Common myeloid progenitor, CD34-positive (primary cell): ENCODE measurements around the gene SPPL2A.

Experiments used
- CTCF ChIA-PET: fragments of 350-600 bp; sonication (Branson Sonifier 250); formaldehyde crosslinking; loops from one replicate; lab custom pipeline; 2021; ENCODE audit warnings: antibody characterized with exemption; lab: Charles Lee
- POLR2A ChIA-PET: fragments of 350-600 bp; sonication (Branson Sonifier 250); formaldehyde crosslinking; loops from one replicate; lab custom pipeline; 2021; ENCODE audit warnings: antibody characterized with exemption; lab: Charles Lee
- DNase-seq, 3 donors: peaks; one replicate each; pipeline versions ENCODE4 v3.0.0 to v3.0.0-alpha.2; 2013
- H3K27ac ChIP-seq, 2 experiments: 1 replicate in 1 of 2; 2 replicates in 1 of 2; pipeline ENCODE4 v1.7.0; 2013; ENCODE audit warnings: inconsistent platforms in 2 of 2, low read length in 2 of 2, mild to moderate bottlenecking in 2 of 2, low read depth in 1 of 2, moderate library complexity in 1 of 2; ENCODE audit not compliant: severe bottlenecking in 2 of 2, insufficient read depth in 1 of 2, poor library complexity in 1 of 2
- H3K27me3 ChIP-seq, 5 experiments: replicated peaks in 2 of 5; 1 replicate in 3 of 5; 2 replicates in 2 of 5; pipeline versions ENCODE4 v1.6.1 to v1.7.0; 2013; ENCODE audit warnings: low read length in 4 of 5, mild to moderate bottlenecking in 2 of 5, moderate library complexity in 2 of 5, inconsistent platforms in 1 of 5; ENCODE audit not compliant: insufficient read depth in 5 of 5, control insufficient read depth in 4 of 5
- H3K36me3 ChIP-seq, 4 experiments: 1 replicate in 2 of 4; 2 replicates in 2 of 4; pipeline versions ENCODE4 v1.6.1 to v1.7.0; 2013; ENCODE audit warnings: low read length in 3 of 4, control low read depth in 1 of 4, mild to moderate bottlenecking in 1 of 4; ENCODE audit not compliant: control insufficient read depth in 4 of 4, insufficient read depth in 4 of 4
- H3K4me1 ChIP-seq, 4 experiments: 1 replicate in 3 of 4; 2 replicates in 1 of 4; pipeline versions ENCODE4 v1.6.1 to v1.7.1; 2013; ENCODE audit warnings: low read length in 3 of 4, mild to moderate bottlenecking in 3 of 4, control low read depth in 1 of 4, inconsistent platforms in 1 of 4, moderate library complexity in 1 of 4; ENCODE audit not compliant: control insufficient read depth in 4 of 4, insufficient read depth in 4 of 4; ENCODE audit errors: control extremely low read depth in 1 of 4
- H3K4me3 ChIP-seq, 7 experiments: 1 replicate in 4 of 7; 2 replicates in 3 of 7; pipeline versions ENCODE4 v1.5.1 to v1.7.0; 2013; ENCODE audit warnings: mild to moderate bottlenecking in 7 of 7, low read length in 6 of 7, moderate library complexity in 6 of 7, inconsistent platforms in 2 of 7, low read depth in 2 of 7, control low read depth in 1 of 7; ENCODE audit not compliant: insufficient read depth in 4 of 7, control insufficient read depth in 1 of 7; ENCODE audit errors: extremely low read depth in 1 of 7
- H3K9me3 ChIP-seq, 5 experiments: 1 replicate in 4 of 5; 2 replicates in 1 of 5; pipeline versions ENCODE4 v1.6.1 to v1.7.1; 2013; ENCODE audit warnings: low read length in 4 of 5, mild to moderate bottlenecking in 2 of 5, inconsistent platforms in 1 of 5, low read depth in 1 of 5, moderate library complexity in 1 of 5; ENCODE audit not compliant: control insufficient read depth in 4 of 5, insufficient read depth in 2 of 5; ENCODE audit errors: control extremely low read depth in 1 of 5
- WGBS: methylation state at CpG from one replicate; pipeline ENCODE4 v1.1.5; 2013; ENCODE audit not compliant: insufficient coverage; 5-methylcytosine and 5-hydroxymethylcytosine counted together

The SPPL2A gene

DNA sequence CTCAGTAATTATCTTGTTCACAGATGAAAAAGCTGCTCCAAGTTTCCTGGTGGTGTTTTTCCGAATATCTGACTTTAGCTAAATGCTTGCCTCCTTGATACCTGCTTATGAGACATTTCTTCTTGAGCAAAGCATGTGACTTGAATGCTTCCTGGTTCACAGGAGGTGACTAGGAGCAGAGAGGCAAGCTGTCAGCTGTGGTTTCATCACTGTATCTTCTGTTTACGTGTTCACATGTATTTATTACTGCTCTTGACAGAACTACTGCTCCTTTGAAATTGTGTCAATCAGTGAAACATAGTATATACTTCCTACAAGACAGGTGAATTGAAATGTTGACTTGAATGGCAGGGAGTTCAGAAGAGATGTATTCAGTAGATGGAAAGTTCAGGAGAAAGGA lies 8.9 kb upstream of the SPPL2A start:
- CTCF ChIA-PET: no interaction called here
- Histone ChIP-seq H3K36me3 (no peaks in the 10 kb centered on the region), H3K27ac (no peak overlapping the region), H3K9me3 (no peaks in the 10 kb centered on the region), H3K4me3 (no peak overlapping the region), H3K4me1 (peaks cover 0 to 2% (median 0%) of the 10 kb centered on the region in 4 experiments), H3K27me3 (peaks cover 0 to 2% (median 0%) of the 10 kb centered on the region in 5 experiments)
- 100% methylated on average over 1 of the region's 2 CpGs for WGBS
- POLR2A ChIA-PET: no interaction called here
- peak in 2 of 3 donors; percentile 17 to 56 for DNase-seq

DNA sequence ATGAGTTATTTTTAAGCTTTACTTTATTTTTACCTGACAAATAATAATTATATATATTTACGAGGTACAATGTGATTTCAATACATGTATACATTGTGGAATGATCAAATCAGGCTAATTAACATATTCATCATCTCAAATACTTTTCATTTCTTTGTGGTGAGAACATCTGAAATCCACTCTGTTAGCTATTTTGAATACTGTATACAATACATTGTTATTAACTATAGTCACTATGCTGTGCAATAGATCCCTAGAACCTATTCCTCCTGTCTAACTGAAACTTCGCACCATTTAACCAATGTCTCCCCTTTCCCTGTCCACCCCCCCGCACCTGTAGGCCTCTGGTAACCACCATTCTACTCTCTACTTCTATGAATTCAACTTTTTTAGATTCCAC lies 7.9 kb upstream of the SPPL2A start:
- CTCF ChIA-PET: no interaction called here

DNA sequence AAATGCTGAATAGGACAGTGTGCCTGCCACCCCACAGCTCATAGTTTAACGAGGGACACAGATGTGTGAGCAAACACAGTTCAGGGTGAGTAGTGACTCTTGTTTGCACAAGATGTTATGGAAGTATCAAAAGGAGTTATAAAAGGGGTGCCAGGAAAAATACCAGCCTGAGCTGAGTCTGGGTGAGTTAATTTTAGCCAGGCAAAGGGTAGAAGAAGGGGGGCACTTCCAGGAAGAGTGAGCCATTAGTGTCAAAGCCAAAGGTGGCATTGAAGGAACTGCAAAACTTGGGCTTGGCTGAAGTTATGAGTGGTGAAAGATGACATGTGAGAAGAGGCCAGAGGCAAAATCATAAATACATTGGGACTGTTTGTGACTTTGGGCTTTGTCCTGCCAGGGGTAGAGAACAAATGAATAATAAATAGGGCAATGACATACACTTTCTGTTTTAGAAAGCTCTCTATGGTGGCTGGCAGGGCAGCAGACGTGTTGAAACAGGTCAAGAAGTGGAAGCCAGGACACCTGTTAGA lies 1.9 kb upstream of the SPPL2A start:
- Histone ChIP-seq H3K4me3 (no peak overlapping the region), H3K9me3 (no peaks in the 10 kb centered on the region), H3K27ac (no peak overlapping the region), H3K4me1 (peaks cover 0 to 20% (median 12%) of the 10 kb centered on the region in 4 experiments), H3K36me3 (no peaks in the 10 kb centered on the region), H3K27me3 (peaks cover 0 to 2% (median 0%) of the 10 kb centered on the region in 5 experiments)
- WGBS: 100% methylated on average over 2 of the region's 2 CpGs
- no peak for DNase-seq
- POLR2A ChIA-PET: no interaction called here
- CTCF ChIA-PET: interaction anchor here (0.7 to 0.9 kb wide), 2 partner anchors 74 to 108 kb away, joined by 3 read pairs; no protein-coding TSS in a partner anchor

More for the DNA sequence above, 7.9 kb upstream of the SPPL2A start:
- no CpG with 5 or more reads among the region's 3 CpGs for WGBS
- POLR2A ChIA-PET: no interaction called here
- DNase-seq: no peak
- no peak overlapping the region for H3K27ac ChIP-seq
- H3K4me3 ChIP-seq: no peak overlapping the region
- H3K27me3 ChIP-seq: peaks cover 0 to 2% (median 0%) of the 10 kb centered on the region in 5 experiments
- H3K36me3 ChIP-seq: no peaks in the 10 kb centered on the region
- H3K9me3 ChIP-seq: no peaks in the 10 kb centered on the region
- H3K4me1 ChIP-seq: peaks cover 0 to 2% (median 0%) of the 10 kb centered on the region in 4 experiments

DNA sequence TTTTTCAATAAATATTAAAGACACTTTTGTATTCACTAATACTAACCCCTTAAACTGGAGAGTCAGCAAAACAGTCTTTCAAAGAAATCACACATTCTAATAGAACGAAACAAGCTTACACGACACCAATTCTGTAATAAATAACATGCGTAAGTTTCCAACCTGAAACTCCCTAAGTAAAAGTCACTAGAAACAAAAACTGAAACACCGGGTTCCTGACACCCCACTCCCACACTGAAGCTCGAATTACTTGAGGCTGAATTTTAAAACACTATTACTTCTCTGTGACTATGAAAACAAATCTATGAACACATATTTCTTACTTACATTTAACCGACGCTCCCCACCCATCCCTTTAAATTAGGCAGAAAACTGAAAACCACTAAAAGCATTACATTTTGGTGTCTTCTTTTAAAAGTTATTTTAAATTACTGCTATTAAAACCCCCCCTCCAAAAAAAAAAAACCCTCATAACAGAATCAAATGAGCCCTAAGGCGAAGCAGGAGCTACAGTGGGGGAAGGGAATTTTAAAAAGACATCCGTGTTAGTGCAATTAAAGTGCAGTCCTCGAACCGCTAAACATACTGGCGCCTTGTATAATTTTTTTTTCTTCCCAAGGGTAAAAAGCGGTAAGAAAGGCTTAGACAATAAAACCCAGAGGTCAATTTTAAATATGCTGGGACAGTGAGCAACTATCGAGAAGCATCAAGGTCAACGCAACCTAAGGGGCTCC lies 878 bp downstream of the SPPL2A start:
- CTCF ChIA-PET: interaction anchor here (1.3 kb wide), 1 partner anchor 13 kb away, joined by 4 read pairs; no protein-coding TSS in a partner anchor
- POLR2A ChIA-PET: no interaction called here
- 0% methylated on average over 10 of the region's 15 CpGs for WGBS
- Histone ChIP-seq H3K4me1 (peaks cover 0 to 20% (median 12%) of the 10 kb centered on the region in 4 experiments), H3K27ac (peak overlapping the region; percentile 62 to 87), H3K36me3 (no peaks in the 10 kb centered on the region), H3K27me3 (no peaks in the 10 kb centered on the region), H3K9me3 (no peaks in the 10 kb centered on the region), H3K4me3 (peak overlapping the region; percentile 82 to 98 (median 93))
- DNase-seq: peak; percentile 13 to 67 (median 46)

DNA sequence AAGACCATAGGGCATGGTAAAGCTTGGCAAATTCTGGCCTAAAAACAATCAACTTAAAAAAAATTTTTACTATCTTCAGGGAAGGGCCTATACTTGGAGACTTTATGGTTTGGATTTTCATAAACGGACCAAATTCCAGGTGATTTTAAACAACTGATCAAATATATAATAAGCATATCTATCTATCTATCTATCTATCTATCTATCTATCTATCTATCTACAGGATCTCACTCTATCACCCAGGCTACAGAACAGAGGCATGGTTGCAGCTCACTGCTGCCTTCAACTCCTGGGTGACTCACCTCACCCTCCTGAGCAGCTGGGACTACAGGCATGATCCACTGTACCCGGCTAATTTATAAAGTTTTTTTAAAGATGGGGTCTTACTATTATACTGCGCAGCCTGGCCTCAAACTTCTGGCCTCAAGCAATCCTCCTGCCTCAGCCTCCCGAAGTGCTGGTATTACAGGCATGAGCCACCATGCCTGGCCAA lies 6.7 kb downstream of the SPPL2A start:
- CTCF ChIA-PET: no interaction called here
- peaks cover 0 to 4% (median 2%) of the 10 kb centered on the region in 4 experiments for H3K4me1 ChIP-seq
- H3K27ac ChIP-seq: no peak overlapping the region
- 96% methylated on average over 3 of the region's 4 CpGs for WGBS
- H3K27me3 ChIP-seq: no peaks in the 10 kb centered on the region
- H3K36me3 ChIP-seq: no peaks in the 10 kb centered on the region
- H3K9me3 ChIP-seq: no peaks in the 10 kb centered on the region
- no peak overlapping the region for H3K4me3 ChIP-seq
- DNase-seq: no peak
- POLR2A ChIA-PET: interaction anchor here (0.6 kb wide), 1 partner anchor 153 kb away, joined by 4 read pairs; no protein-coding TSS in a partner anchor

DNA sequence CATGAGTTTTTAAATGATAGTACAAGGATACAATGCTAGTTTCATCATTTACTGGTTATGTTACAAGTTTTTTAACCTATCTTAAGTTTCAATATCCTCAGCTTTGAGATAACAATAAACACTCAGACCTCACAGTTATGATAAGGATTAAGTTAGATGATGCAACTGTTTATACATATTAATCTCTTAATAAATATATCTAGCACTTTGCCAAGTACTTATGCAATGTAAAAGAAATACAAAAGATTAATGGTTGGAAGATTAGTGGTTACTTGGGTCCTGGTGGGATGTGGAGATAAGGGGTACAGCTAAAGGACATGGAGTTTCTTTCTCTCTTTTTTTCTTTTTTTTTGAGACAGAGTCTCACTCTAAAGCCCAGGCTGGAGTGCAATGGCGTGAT lies 12.0 kb downstream of the SPPL2A start:
- no CpG with 5 or more reads among the region's 1 CpG for WGBS
- no peaks in the 10 kb centered on the region for H3K9me3 ChIP-seq
- peaks cover 0 to 9% (median 2%) of the 10 kb centered on the region in 4 experiments for H3K36me3 ChIP-seq
- CTCF ChIA-PET: no interaction called here
- no peak overlapping the region for H3K27ac ChIP-seq
- H3K27me3 ChIP-seq: no peaks in the 10 kb centered on the region
- peaks cover 0 to 2% (median 0%) of the 10 kb centered on the region in 4 experiments for H3K4me1 ChIP-seq
- H3K4me3 ChIP-seq: no peak overlapping the region
- POLR2A ChIA-PET: interaction anchor here (0.5 kb wide), 1 partner anchor 21 kb away, joined by 4 read pairs; no protein-coding TSS in a partner anchor
- peak; percentile 25 to 54 (median 30) for DNase-seq

DNA sequence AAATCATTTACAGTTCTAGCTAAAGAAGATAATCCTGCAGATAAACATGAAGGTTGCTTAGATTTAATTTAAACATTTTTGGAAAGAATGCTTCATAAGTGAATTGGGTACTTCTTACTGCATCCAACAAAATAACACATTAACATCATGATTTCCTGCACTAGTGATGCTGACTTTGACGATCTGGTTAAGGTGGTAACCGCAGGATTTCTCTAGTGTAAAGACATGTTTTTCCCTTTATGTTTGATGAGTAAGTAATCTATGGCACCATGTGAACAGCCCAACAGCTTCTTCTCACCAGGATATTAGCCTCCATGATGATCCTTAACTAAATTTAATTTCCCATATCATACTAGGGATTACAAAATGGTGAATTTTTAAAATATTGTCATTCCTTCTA lies 14.1 kb downstream of the SPPL2A start:
- no peaks in the 10 kb centered on the region for H3K27me3 ChIP-seq
- ChIA-PET CTCF (interaction anchor here (1.1 to 1.4 kb wide), 2 partner anchors 10 to 12 kb away, joined by 3 to 4 read pairs; no protein-coding TSS in a partner anchor), POLR2A (no interaction called here)
- no peaks in the 10 kb centered on the region for H3K4me1 ChIP-seq
- no peak overlapping the region for H3K4me3 ChIP-seq
- no CpG with 5 or more reads among the region's 2 CpGs for WGBS
- no peaks in the 10 kb centered on the region for H3K9me3 ChIP-seq
- no peak for DNase-seq
- no peak overlapping the region for H3K27ac ChIP-seq
- H3K36me3 ChIP-seq: peaks cover 7 to 12% (median 9%) of the 10 kb centered on the region in 4 experiments
